BLaER1 treated with 17β-estradiol and CSF1 and Interleukin-3, amounts not matched to agents 10 nM and 100 nM (cell line): ENCODE results near the gene SPNS3.

Experiments
- H3K27ac ChIP-seq, 11 experiments: shearing (Covaris generic); formaldehyde crosslinking; 2 replicates each; pipeline ENCODE4 v1.8.1; 2022
- H3K27me3 ChIP-seq, 11 experiments: shearing (Covaris generic); formaldehyde crosslinking; 2 replicates each; pipeline ENCODE4 v1.8.1; 2022
- H3K36me3 ChIP-seq, 11 experiments: shearing (Covaris generic); formaldehyde crosslinking; 2 replicates each; pipeline ENCODE4 v1.8.1; 2022
- H3K4me1 ChIP-seq, 10 experiments: shearing (Covaris generic); formaldehyde crosslinking; 2 replicates each; pipeline ENCODE4 v1.8.1; 2022
- H3K4me2 ChIP-seq, 11 experiments: shearing (Covaris generic); formaldehyde crosslinking; 2 replicates each; pipeline ENCODE4 v1.8.1; 2022
- H3K4me3 ChIP-seq, 10 experiments: shearing (Covaris generic); formaldehyde crosslinking; 2 replicates each; pipeline ENCODE4 v1.8.1; 2022
- H3K9ac ChIP-seq, 11 experiments: shearing (Covaris generic); formaldehyde crosslinking; 2 replicates each; pipeline ENCODE4 v1.8.1; 2022
- H3K9me3 ChIP-seq, 11 experiments: shearing (Covaris generic); formaldehyde crosslinking; replicated peaks in 1 of 11; 2 replicates each; pipeline ENCODE4 v1.8.1; 2022
- H4K20me1 ChIP-seq, 11 experiments: shearing (Covaris generic); formaldehyde crosslinking; 2 replicates each; pipeline ENCODE4 v1.8.1; 2022
- Cebpa-rat ChIP-seq, 11 experiments: shearing (Covaris generic); IDR thresholded peaks; 2 replicates each; pipeline ENCODE4 v1.8.1; 2022

SPNS3 gene

DNA sequence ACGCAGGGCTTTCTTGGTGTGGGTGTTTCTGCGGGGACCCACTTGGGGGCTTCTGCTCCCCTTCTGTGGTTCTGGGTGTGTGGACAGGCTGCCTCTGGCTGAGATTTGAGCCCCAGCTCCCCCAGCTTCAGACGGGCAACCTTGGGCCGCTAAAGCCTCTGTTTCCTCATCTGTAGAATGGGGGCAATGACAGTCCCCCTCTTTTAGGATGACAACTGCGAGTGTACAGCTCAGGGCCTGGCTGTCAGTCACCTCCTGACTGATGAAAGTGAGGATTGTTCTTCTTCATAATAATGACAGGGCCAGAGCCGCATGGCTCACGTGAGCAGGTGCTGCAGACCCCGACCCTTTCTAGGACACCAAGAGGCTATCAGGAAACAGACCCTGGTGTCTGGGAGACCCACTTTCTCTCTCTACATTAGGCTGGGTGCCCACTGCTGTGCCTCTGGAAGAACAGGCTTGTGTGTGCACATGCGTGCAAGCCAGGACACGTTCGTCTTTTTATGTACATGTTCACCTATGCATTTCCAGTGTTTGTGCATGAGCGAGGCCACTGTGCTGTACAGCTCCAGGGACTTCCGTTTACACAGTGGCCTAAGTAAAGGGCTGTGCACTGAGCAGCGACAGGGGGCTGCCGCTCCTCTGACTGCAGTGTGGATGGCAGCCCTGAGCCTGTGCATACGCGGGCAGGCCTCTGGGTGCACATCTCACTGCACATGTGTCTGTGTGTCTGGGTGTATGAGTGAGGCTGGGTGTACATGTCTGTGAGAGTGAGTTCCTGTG, 4.6 kb downstream of the SPNS3 start:
- H3K4me3 ChIP-seq: no peak overlapping the region
- H3K27me3 ChIP-seq: no peaks in the 10 kb centered on the region
- peak overlapping the region in 8 of 11 experiments; percentile 86 to 96 (median 90); a peak in 15 of 22 replicates for H3K27ac ChIP-seq
- no peaks in the 10 kb centered on the region for H3K9me3 ChIP-seq
- peak overlapping the region in 6 of 11 experiments; percentile 1 to 82 (median 57); a peak in 4 of 22 replicates for H3K9ac ChIP-seq
- H3K4me2 ChIP-seq: peak overlapping the region; percentile 6 to 99 (median 83); a peak in 19 of 22 replicates
- H4K20me1 ChIP-seq: no peaks in the 10 kb centered on the region
- no peak for TF ChIP-seq Cebpa-rat (IDR thresholded peaks at IDR 0.05)
- no peaks in the 10 kb centered on the region for H3K36me3 ChIP-seq
- H3K4me1 ChIP-seq: peaks cover 46 to 79% (median 74%) of the 10 kb centered on the region in 10 experiments

DNA sequence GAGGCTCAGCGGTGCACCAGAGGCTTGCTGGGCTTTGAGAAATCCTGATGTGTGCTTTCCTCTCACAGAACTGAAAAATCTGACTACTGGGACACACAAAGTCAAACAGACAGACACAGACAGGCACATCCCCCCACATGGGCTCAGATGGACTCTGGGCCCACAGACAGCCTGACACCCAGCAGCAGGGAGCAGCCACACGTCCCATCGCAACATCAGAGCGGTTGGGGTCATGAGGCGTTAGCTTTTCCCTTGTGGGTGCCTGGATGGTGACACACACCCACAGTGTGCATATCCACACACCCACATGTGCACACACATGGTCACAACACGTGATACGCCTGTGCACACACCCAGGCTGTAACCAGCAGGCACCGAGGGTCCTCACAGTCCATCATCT, 6.3 kb downstream of the SPNS3 start:
- Histone ChIP-seq H3K36me3 (no peaks in the 10 kb centered on the region), H3K27ac (peak overlapping the region in 8 of 11 experiments; percentile 37 to 86 (median 52); a peak in 14 of 22 replicates), H3K27me3 (no peaks in the 10 kb centered on the region), H3K4me1 (peaks cover 42 to 68% (median 64%) of the 10 kb centered on the region in 10 experiments), H3K4me3 (no peak overlapping the region), H3K4me2 (peak overlapping the region; percentile 46 to 99 (median 70)), H3K9me3 (no peaks in the 10 kb centered on the region), H4K20me1 (no peaks in the 10 kb centered on the region), H3K9ac (peak overlapping the region in 6 of 11 experiments; percentile 16 to 50 (median 32); a peak in 10 of 22 replicates)
- TF ChIP-seq Cebpa-rat (IDR thresholded peaks at IDR 0.05): no peak

DNA sequence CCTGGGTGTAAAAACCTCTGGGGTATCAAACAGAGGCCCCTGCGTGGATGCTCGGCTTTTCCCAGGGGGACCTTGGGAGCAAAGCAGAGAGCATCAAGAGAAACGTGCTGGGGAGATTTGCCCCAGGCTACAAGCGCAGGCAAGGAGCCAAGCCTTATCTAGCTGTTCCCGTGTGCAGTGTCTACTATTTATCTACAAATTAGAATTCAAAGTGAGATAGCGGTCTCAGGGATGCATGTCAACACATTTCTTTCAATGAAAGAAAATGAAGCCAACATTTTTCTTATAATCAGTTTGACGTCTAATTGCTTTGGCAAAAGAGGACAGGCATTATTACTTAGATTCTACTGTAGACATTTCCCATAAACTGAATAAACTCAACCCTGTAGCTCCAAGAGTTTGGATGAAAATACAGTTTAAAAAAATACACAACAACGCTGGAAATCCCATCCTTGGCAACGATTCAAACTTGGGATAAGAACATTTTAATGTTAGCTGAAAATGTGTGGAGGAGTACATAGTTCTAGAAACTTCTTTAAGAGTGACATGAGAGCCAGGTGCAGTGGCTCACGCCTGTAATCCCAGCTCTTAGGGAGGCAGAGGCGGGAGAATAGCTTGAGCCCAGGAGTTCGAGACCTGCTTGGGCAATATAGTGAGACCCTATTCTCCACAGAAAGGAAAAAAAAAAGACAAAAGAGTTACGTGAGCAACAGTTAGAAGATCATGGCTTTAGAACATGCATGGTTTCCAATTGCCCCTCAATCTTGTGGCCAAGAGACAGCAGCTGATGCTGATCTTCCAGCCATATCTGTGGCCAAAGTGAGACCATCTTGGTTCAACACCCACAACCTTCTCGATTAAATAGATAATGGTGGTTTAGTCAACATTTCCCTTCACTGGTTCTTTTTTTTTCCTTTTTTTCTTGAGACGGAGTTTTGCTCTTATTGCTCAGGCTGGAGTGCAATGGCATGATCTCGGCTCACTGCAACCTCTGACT, 7.2 kb downstream of the SPNS3 start:
- no peaks in the 10 kb centered on the region for H3K36me3 ChIP-seq
- peak overlapping the region in 5 of 11 experiments; percentile 6 to 39 (median 31); a peak in 3 of 22 replicates for H3K9ac ChIP-seq
- H3K9me3 ChIP-seq: no peaks in the 10 kb centered on the region
- no peak overlapping the region for H3K4me3 ChIP-seq
- H4K20me1 ChIP-seq: no peaks in the 10 kb centered on the region
- TF ChIP-seq Cebpa-rat (IDR thresholded peaks at IDR 0.05): no peak
- peak overlapping the region in 9 of 11 experiments; percentile 59 to 99 (median 73); a peak in 18 of 22 replicates for H3K4me2 ChIP-seq
- H3K4me1 ChIP-seq: peaks cover 38 to 60% (median 56%) of the 10 kb centered on the region in 10 experiments
- H3K27ac ChIP-seq: peak overlapping the region in 6 of 11 experiments; percentile 32 to 86 (median 57); a peak in 8 of 22 replicates
- H3K27me3 ChIP-seq: no peaks in the 10 kb centered on the region

DNA sequence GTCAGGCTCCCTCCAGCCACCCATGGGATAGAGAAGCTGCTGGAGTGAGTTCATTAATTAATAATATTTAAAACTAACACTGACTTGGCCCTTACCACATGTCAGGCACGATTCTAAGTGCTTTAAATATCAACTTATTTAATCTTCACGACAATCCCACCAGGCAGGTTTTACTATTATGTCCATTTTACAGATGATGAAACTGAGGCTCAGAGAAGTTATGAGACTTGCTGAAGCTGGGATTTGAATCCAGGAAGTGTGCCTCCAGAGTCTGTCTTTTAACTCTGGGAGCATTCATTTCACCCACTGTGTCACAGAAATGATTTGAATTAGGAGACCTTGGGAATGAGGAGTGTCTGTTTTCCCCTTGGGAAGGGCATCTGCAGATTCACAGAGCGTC, 8.8 kb downstream of the SPNS3 start:
- no peak for TF ChIP-seq Cebpa-rat (IDR thresholded peaks at IDR 0.05)
- Histone ChIP-seq H3K27me3 (no peaks in the 10 kb centered on the region), H3K9ac (no peak overlapping the region), H3K4me3 (no peak overlapping the region), H4K20me1 (no peaks in the 10 kb centered on the region), H3K36me3 (no peaks in the 10 kb centered on the region; a peak in 1 of 22 replicates), H3K9me3 (no peaks in the 10 kb centered on the region), H3K4me1 (peaks cover 23 to 44% (median 40%) of the 10 kb centered on the region in 10 experiments), H3K27ac (no peak overlapping the region), H3K4me2 (no peak overlapping the region)

DNA sequence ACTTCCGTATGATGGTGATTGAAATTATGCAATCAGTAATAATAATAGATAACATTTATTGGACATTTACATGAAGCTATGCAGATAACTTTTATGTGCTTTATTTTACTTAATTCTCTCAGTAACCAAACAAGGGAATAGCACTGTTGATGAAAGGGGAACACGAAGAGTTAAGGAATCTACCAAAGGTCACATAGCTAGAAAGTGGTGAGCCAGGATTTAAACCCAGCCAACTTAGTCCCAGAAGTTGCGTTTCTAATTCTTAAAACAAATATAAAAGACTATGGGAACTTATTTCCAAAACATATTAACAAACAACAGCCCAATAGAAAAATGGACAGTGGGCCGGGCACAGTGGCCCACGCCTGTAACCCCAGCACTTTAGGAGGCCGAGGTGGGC, 9.7 kb downstream of the SPNS3 start:
- Histone ChIP-seq H3K4me3 (no peak overlapping the region), H3K27me3 (no peaks in the 10 kb centered on the region), H3K9ac (no peak overlapping the region), H3K9me3 (no peaks in the 10 kb centered on the region), H3K4me1 (peaks cover 23 to 36% (median 31%) of the 10 kb centered on the region in 10 experiments), H3K27ac (no peak overlapping the region), H4K20me1 (0 out of 22 replicates have a peak, but pooled peaks cover 0 to 6% (median 0%) of the 10 kb centered on the region in 11 experiments), H3K4me2 (no peak overlapping the region), H3K36me3 (no peaks in the 10 kb centered on the region; a peak in 1 of 22 replicates)
- no peak for TF ChIP-seq Cebpa-rat (IDR thresholded peaks at IDR 0.05)

DNA sequence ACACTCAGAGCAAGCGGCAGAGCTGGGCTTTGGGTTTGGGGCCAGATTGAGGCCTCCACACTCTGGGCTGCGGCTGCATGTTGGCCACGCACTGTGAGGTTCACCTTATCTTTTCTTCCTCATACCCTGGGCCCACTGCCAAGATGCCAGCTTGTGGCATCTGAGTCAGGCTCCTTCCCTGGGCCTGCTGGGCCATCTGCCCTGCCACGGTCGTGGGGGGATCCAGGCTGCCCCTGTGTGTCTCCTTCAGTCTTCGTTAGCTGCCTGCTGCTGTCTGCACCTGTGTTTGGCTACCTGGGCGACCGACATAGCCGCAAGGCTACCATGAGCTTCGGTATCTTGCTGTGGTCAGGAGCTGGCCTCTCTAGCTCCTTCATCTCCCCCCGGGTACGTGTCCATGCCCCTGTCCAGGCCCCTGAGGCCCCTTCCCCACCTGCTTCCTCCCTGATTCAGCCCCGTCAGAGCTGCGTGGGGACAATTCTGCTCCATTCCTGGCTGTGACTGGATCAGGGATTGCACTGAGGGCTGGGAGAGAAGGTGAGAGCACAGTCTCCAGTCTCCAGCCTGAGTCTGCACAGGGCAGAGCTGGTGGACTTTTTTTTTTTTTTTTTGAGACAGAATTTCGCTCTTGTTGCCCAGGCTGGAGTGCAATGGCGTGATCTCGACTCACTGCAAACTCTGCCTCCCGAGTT, 11.2 kb downstream of the SPNS3 start:
- TF ChIP-seq Cebpa-rat (IDR thresholded peaks at IDR 0.05): no peak
- H3K9ac ChIP-seq: peak overlapping the region in 2 of 11 experiments; percentile 15 to 20; a peak in 3 of 22 replicates
- no peaks in the 10 kb centered on the region; a peak in 1 of 22 replicates for H3K36me3 ChIP-seq
- H4K20me1 ChIP-seq: 0 out of 22 replicates have a peak, but pooled peaks cover 0 to 12% (median 0%) of the 10 kb centered on the region in 11 experiments
- peak overlapping the region in 5 of 11 experiments; percentile 36 to 64 (median 50); a peak in 11 of 22 replicates for H3K4me2 ChIP-seq
- H3K4me3 ChIP-seq: no peak overlapping the region
- H3K4me1 ChIP-seq: peaks cover 14 to 28% (median 26%) of the 10 kb centered on the region in 10 experiments
- H3K27ac ChIP-seq: peak overlapping the region in 1 of 11 experiments; percentile 20; a peak in 1 of 22 replicates
- no peaks in the 10 kb centered on the region for H3K9me3 ChIP-seq
- no peaks in the 10 kb centered on the region for H3K27me3 ChIP-seq

DNA sequence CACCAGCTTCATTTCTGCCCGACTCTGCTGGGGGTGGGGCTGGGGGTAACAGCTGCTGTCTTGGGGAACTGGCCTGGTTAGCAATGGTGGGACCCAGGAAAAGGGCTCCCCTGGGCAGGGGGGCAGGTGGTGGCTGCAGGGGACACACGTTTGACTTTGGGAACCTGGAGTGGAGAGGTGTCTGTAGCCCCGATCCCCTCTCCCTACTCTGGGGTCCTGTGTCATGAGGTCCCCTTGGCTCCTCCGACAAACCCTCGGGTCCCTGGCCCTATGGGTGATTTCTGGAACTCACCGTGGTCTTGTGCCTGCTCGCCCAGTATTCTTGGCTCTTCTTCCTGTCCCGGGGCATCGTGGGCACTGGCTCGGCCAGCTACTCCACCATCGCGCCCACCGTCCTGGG, 12.0 kb downstream of the SPNS3 start:
- Histone ChIP-seq H3K36me3 (no peaks in the 10 kb centered on the region; a peak in 1 of 22 replicates), H3K27me3 (no peaks in the 10 kb centered on the region), H3K4me2 (no peak overlapping the region), H3K9ac (no peak overlapping the region), H3K9me3 (no peaks in the 10 kb centered on the region), H4K20me1 (0 out of 22 replicates have a peak, but pooled peaks cover 0 to 12% (median 0%) of the 10 kb centered on the region in 11 experiments), H3K27ac (no peak overlapping the region), H3K4me1 (peaks cover 6 to 21% (median 19%) of the 10 kb centered on the region in 10 experiments), H3K4me3 (no peak overlapping the region)
- TF ChIP-seq Cebpa-rat (IDR thresholded peaks at IDR 0.05): no peak
